HepG2 (cell line): ENCODE results near the gene SLC12A5. TPM values are rescaled to one million over a fixed set of nuclear protein-coding genes. Genes with fewer than 3 reads are reported as not detected.

ENCODE experiments used
- ATAD3A ChIP-seq: sonication (generic); formaldehyde crosslinking; IDR thresholded peaks from 2 replicates; pipeline ENCODE4 v1.4.0; 2020; ENCODE audit warnings: missing genetic modification reagents
- ATF6 ChIP-seq: sonication (generic); formaldehyde crosslinking; conservative IDR thresholded peaks from 2 replicates; pipeline ENCODE4 v1.4.0; 2020; ENCODE audit warnings: missing genetic modification reagents
- ATF7 ChIP-seq, 2 experiments: fragments of 450-650 bp in 1 of 2; sonication (generic) in 1 of 2; formaldehyde crosslinking in 1 of 2; IDR thresholded peaks; 2 replicates each; pipeline versions ENCODE4 v1.4.0 to v1.6.1; 2016 to 2020; ENCODE audit warnings: antibody characterized with exemption in 1 of 2, mild to moderate bottlenecking in 1 of 2, missing genetic modification reagents in 1 of 2
- CEBPG ChIP-seq: IDR thresholded peaks from 2 replicates; pipeline ENCODE4 v1.6.1; 2016
- CERS6 ChIP-seq: sonication (generic); formaldehyde crosslinking; IDR thresholded peaks from 2 replicates; pipeline ENCODE4 v1.5.0; 2020; ENCODE audit warnings: missing genetic modification reagents
- CHCHD3 ChIP-seq: sonication (generic); formaldehyde crosslinking; IDR thresholded peaks from 2 replicates; pipeline ENCODE4 v1.8.0; 2022; ENCODE audit warnings: mild to moderate bottlenecking, missing genetic modification reagents, moderate library complexity
- DR1 ChIP-seq: sonication (generic); formaldehyde crosslinking; IDR thresholded peaks from 2 replicates; pipeline ENCODE4 v1.8.0; 2021; ENCODE audit warnings: mild to moderate bottlenecking, missing genetic modification reagents, inconsistent platforms
- EEA1 ChIP-seq: sonication (generic); formaldehyde crosslinking; IDR thresholded peaks from 2 replicates; pipeline ENCODE4 v1.5.1; 2020; ENCODE audit warnings: mild to moderate bottlenecking, missing genetic modification reagents, borderline replicate concordance
- FOSL2 ChIP-seq: sonication (generic); formaldehyde crosslinking; IDR thresholded peaks from 2 replicates; pipeline ENCODE4 v1.4.0; 2020; ENCODE audit warnings: missing genetic modification reagents
- GTF3A ChIP-seq: sonication (generic); formaldehyde crosslinking; conservative IDR thresholded peaks from 2 replicates; pipeline ENCODE4 v1.4.0; 2020; ENCODE audit warnings: mild to moderate bottlenecking, missing genetic modification reagents
- KDM4B ChIP-seq: sonication (generic); formaldehyde crosslinking; IDR thresholded peaks from 2 replicates; pipeline ENCODE4 v1.4.0; 2020; ENCODE audit warnings: missing genetic modification reagents
- NR1H2 ChIP-seq: sonication (generic); formaldehyde crosslinking; IDR thresholded peaks from 2 replicates; pipeline ENCODE4 v1.8.1; 2022; ENCODE audit warnings: low read depth, missing genetic modification reagents, borderline replicate concordance
- NR2F1 ChIP-seq, 2 experiments: fragments of 450-650 bp in 1 of 2; formaldehyde crosslinking in 1 of 2; IDR thresholded peaks; 2 replicates each; pipeline versions ENCODE4 v1.5.0 to v1.6.1; 2016 to 2020; ENCODE audit warnings: mild to moderate bottlenecking in 1 of 2, missing compliant biosample characterization in 1 of 2, missing genetic modification reagents in 1 of 2, moderate library complexity in 1 of 2
- RAD51 ChIP-seq: fragments of 450-650 bp; IDR thresholded peaks from 2 replicates; pipeline ENCODE4 v1.6.1; 2016; ENCODE audit warnings: borderline replicate concordance
- RELA ChIP-seq: sonication (generic); formaldehyde crosslinking; IDR thresholded peaks from 2 replicates; pipeline ENCODE4 v1.4.0; 2020; ENCODE audit warnings: missing genetic modification reagents
- XBP1 ChIP-seq: sonication (generic); formaldehyde crosslinking; IDR thresholded peaks from 2 replicates; pipeline ENCODE4 v1.5.0; 2020; ENCODE audit warnings: missing genetic modification reagents
- ZNF331 ChIP-seq: sonication (generic); formaldehyde crosslinking; IDR thresholded peaks from 2 replicates; pipeline ENCODE4 v1.4.0; 2020; ENCODE audit warnings: missing genetic modification reagents
- ZNF501 ChIP-seq: sonication (generic); formaldehyde crosslinking; IDR thresholded peaks from 2 replicates; pipeline ENCODE4 v1.5.1; 2020; ENCODE audit warnings: mild to moderate bottlenecking, moderate library complexity, missing genetic modification reagents
- ZNF563 ChIP-seq: sonication (generic); formaldehyde crosslinking; IDR thresholded peaks from 2 replicates; pipeline ENCODE4 v1.8.0; 2022; ENCODE audit warnings: mild to moderate bottlenecking, moderate library complexity, missing genetic modification reagents
- ZNF770 ChIP-seq: sonication (generic); formaldehyde crosslinking; IDR thresholded peaks from 2 replicates; pipeline ENCODE4 v1.5.0; 2020; ENCODE audit warnings: mild to moderate bottlenecking, missing genetic modification reagents
- ZNF773 ChIP-seq: sonication (generic); formaldehyde crosslinking; IDR thresholded peaks from 2 replicates; pipeline ENCODE4 v1.4.0; 2020; ENCODE audit warnings: missing genetic modification reagents, borderline replicate concordance
- ZNF780A ChIP-seq: sonication (generic); formaldehyde crosslinking; IDR thresholded peaks from 2 replicates; pipeline ENCODE4 v1.8.0; 2022; ENCODE audit warnings: mild to moderate bottlenecking, missing genetic modification reagents, moderate library complexity
- ZSCAN5A ChIP-seq: sonication (generic); formaldehyde crosslinking; IDR thresholded peaks from 2 replicates; pipeline ENCODE4 v1.8.0; 2022; ENCODE audit warnings: mild to moderate bottlenecking, missing genetic modification reagents, borderline replicate concordance
- polyA plus RNA-seq, 8 experiments: library from polyadenylated mRNA; depleted of rRNA in 3 of 8; stranded (reverse) in 7 of 8; unstranded in 1 of 8; fragments of >200 nt; fragmentation: Illumina TruSeq in 4 of 8; extraction: Trizol in 4 of 8; gene quantifications; 2 replicates each; pipeline versions ENCODE4 v1.2.1 to v1.2.3, GENCODE V29; 2011 to 2016; ENCODE audit warnings: low read depth in 4 of 8, missing spikeins in 1 of 8, mixed read lengths in 1 of 8; ENCODE audit not compliant: insufficient read depth in 1 of 8
- total RNA-seq, 5 experiments: library from RNA; depleted of rRNA; stranded (reverse); fragments of >200 nt; fragmentation: Illumina TruSeq; extraction: Trizol; gene quantifications; 2 replicates each; pipeline ENCODE4 v1.2.3, GENCODE V29; 2016; ENCODE audit warnings: low read depth in 1 of 5

SLC12A5 gene
- total and polyA plus RNA-seq, 2 of the 13 experiments (the other 11 are each of a cell fraction or from before 2014, with no cell fraction given) = 4.3 to 5.4 TPM

- TF ChIP-seq ATF7 (IDR thresholded peaks at IDR 0.05) (no peak), ATF7 (CRISPR knock-in tag; IDR thresholded peaks at IDR 0.05) (no peak), XBP1 (CRISPR knock-in tag) (no peak), EEA1 (no peak), GTF3A (no peak; the same call in 1 of the 2 replicates), CHCHD3 (CRISPR knock-in tag) (no peak), ZNF563 (CRISPR knock-in tag) (no peak), NR2F1 (CRISPR knock-in tag; IDR thresholded peaks at IDR 0.05) (no peak), ATF6 (no peak; the same call in 1 of the 2 replicates), ZNF780A (CRISPR knock-in tag) (no peak), ATAD3A (CRISPR knock-in tag) (no peak), ZNF773 (no peak), FOSL2 (no peak), CEBPG (CRISPR knock-in tag) (no peak), NR1H2 (CRISPR knock-in tag) (peak; percentile 80), ZSCAN5A (no peak), ZNF770 (CRISPR knock-in tag) (no peak), ZNF331 (CRISPR knock-in tag) (no peak), RAD51 (no peak), CERS6 (CRISPR knock-in tag) (no peak), DR1 (CRISPR knock-in tag) (no peak), KDM4B (no peak; the same call in 1 of the 2 replicates), ZNF501 (no peak; the same call in 1 of the 2 replicates), RELA (CRISPR knock-in tag) (no peak)
These were observed 60.1 kb downstream of the SLC12A5 start (continued) for GRCh38 chr20:46089167-46089416.
